HG03175 (cell line): Measurements from ENCODE around the gene YES1.
"Not testable (repeated sequence)": the region's sequence is repeated elsewhere in the genome, so short reads cannot be mapped to it uniquely, and the experiment has no call there.

ENCODE experiments used
- ATAC-seq: cut with Tn5 transposase; IDR thresholded peaks from one replicate; pipeline ENCODE4 v1.9.1; 2021; ENCODE audit warnings: mild to moderate bottlenecking, moderate library complexity; ENCODE audit not compliant: unreplicated experiment

YES1 gene

DNA sequence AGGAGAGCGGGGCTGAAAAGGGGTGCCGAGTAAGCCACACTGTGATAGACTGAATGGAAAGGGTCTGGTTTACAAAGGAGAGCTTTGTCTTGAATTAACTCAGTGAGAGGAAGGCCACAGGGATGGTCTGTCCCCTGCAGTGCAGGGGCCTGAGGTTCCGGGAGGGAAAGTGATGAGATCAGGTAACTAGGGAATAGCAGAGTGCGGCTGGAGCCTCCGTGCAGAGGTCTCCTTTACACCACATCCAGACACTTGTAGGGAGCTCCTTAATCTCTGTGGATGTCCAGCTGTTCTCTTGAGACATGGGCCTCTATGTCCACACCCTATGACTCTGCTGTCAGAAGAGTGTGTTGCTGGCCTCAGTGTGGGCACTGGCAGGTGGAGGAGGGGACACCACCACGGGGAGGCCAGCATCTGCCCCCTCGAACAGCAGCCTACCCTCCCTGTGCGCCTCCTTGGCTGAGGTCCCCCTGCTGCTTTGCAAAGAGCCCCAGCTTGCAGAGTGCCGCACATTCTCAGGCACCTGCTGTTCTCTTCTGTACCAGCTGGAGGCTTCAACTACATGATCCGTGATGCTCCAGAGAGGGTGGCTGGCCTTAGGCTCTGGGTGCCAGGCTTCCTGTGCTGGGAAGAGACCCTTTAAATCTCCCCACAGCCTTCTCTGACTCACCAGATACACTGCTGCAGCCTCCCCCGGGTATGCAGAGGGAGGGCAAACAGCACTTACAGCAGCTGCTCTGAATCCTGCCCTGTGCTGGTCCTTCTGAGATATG lies 125.5 kb downstream of the YES1 start:
- ATAC-seq = no peak

DNA sequence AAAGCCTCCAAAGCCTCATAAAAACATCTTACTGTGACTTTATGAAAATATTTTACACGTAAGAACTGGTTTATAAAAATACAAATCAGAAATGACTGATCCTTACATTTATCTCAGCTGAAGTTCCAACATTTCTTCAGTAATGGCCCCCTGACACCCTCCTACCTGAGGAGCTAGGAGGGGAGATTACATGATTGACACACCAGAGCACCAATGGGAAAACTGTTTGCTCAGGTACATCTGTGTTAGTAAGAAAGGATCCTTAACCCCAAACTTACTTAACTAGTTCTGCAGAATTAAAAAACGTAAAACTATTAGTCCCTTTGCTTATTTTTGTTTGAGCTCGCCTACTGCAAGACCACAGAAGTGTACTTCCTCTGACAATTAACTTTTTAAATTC lies 126.6 kb downstream of the YES1 start:
- ATAC-seq = no peak

GRCh38 chr18:683531-683930 lies 128.5 kb downstream of the YES1 start:
- no peak for ATAC-seq

DNA sequence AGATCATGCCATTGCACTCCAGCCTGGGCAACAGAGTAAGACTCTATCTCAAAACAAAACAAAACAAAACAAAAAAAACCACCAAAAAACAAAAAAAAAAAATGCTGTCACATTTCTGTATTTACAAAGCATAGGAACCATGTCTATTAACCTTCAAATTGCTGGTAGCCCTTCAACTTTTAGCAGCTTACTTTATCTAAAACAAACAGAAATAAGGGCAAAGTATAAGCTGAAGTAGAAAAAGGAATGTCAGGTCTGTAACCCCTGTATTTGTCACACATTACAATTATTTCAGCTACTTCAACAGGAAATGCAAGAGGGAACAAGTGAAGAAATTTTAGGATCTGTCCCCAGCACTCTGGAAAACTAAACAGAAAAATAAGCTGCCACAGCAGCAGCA lies 129.2 kb downstream of the YES1 start:
- ATAC-seq = no peak

DNA sequence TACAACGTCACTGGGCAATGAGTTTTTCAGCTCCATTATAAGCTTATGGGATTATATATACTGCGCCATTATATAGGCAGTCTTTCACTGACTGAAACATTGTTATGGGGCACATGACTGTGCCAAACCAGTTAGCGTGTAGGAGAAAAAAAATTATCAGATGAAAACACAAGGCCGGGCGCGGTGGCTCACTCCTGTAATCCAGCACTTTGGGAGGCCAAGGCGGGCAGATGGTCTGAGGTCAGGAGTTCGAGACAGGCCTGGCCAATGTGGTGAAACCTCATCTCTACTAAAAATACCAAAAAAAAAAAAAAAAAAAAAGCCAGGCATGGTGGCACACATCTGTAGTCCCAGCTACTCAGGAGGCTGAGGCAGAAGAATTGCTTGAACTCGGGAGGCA lies 129.6 kb downstream of the YES1 start:
- not testable (repeated sequence) for ATAC-seq

DNA sequence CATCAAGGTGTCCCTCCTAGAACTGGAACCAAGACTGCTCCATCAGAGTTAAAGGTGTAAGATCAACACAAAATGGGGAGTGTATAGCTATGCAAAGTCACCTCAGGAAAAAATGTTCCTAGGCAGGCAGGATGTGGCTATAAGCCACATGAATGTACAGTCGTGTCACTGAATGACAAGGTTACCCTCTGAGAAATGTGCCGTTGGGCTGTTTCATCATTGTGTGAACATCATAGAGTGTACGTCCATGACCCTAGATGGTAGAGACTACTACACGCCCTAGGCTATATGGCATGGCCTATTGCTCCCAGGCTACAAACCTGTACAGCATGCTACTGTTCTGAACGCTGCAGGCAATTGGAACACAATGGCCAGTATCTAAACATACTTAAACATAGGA lies 130.1 kb downstream of the YES1 start:
- ATAC-seq = no peak

GRCh38 chr18:680392-680791 lies 131.7 kb downstream of the YES1 start:
- ATAC-seq = no peak

DNA sequence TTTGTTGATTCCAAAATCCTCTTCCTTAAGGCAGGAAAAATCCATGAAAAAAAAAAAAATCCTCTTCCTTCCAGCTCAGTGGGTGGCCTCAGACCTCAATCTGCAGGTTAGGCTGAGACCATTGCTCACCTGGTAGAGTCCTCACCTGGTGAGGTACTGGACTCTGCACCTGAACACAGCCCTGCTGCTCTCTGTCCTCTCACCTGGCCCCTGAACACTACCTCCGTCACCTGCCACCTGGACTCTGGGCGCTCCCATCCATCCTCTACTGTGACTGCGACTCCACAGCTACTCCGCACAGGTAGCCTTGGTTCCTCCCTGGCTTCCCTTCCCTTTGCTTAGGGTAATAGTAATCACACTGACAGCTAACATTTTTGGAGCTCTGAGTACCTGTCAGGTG lies 132.5 kb downstream of the YES1 start:
- no peak for ATAC-seq

GRCh38 chr18:678482-679182 lies 133.4 kb downstream of the YES1 start:
- ATAC-seq = no peak

GRCh38 chr18:677951-678381 lies 134.1 kb downstream of the YES1 start:
- ATAC-seq = no peak

- no peak for ATAC-seq
Observed at GRCh38 chr18:677145-677544, 134.9 kb downstream of the YES1 start.

- ATAC-seq = no peak
Observed at GRCh38 chr18:676736-677135, 135.3 kb downstream of the YES1 start.

- no peak for ATAC-seq
Observed at GRCh38 chr18:676069-676468, 136.0 kb downstream of the YES1 start.

- ATAC-seq = no peak
Observed at GRCh38 chr18:675307-675706, 136.7 kb downstream of the YES1 start.

- no peak for ATAC-seq
Observed at GRCh38 chr18:673769-674168, 138.3 kb downstream of the YES1 start.

- no peak for ATAC-seq
Observed at GRCh38 chr18:673317-673716, 138.7 kb downstream of the YES1 start.
